Keratinocyte (primary cell): ENCODE data around the gene GMEB2.

Experiments used
- EZH2 ChIP-seq: IDR thresholded peaks from one replicate; pipeline ENCODE4 v1.6.1; 2012; ENCODE audit warnings: inconsistent platforms, mild to moderate bottlenecking, low read length, moderate library complexity
- TF ChIP-seq, protein P1 (sequence below), 3 experiments: IDR thresholded peaks in 1 of 3; conservative IDR thresholded peaks in 1 of 3; optimal IDR thresholded peaks in 1 of 3; 2 replicates in 2 of 3; 3 replicates in 1 of 3; pipeline versions ENCODE3 to v1.5.1; 2011; ENCODE audit warnings: low read length in 3 of 3, mild to moderate bottlenecking in 3 of 3, moderate library complexity in 2 of 3, control low read depth in 1 of 3, inconsistent platforms in 1 of 3; ENCODE audit not compliant: insufficient read depth in 2 of 3; ENCODE audit errors: extremely low read depth in 1 of 3

DNA sequence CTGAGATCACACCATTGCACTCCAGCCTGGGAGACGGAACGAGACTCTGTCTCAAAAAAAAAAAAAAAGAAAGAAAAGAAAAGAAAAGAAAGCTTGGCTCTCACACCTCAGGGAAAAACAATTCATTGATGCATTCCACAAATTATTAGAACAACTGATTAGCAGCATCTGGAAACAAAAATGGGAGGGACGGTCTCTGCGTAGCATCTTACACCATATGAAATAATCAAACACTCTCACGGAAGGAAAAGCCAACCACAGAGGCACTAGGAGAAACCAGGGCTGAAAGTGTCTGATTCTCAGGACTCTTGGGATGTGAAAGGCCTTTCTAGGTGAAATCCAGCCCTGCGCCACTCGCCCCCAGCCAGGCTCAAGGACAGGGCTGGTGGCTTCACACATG is 50.6 kb downstream of the GMEB2 start:
- TF ChIP-seq, protein P1, sequence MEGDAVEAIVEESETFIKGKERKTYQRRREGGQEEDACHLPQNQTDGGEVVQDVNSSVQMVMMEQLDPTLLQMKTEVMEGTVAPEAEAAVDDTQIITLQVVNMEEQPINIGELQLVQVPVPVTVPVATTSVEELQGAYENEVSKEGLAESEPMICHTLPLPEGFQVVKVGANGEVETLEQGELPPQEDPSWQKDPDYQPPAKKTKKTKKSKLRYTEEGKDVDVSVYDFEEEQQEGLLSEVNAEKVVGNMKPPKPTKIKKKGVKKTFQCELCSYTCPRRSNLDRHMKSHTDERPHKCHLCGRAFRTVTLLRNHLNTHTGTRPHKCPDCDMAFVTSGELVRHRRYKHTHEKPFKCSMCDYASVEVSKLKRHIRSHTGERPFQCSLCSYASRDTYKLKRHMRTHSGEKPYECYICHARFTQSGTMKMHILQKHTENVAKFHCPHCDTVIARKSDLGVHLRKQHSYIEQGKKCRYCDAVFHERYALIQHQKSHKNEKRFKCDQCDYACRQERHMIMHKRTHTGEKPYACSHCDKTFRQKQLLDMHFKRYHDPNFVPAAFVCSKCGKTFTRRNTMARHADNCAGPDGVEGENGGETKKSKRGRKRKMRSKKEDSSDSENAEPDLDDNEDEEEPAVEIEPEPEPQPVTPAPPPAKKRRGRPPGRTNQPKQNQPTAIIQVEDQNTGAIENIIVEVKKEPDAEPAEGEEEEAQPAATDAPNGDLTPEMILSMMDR (optimal IDR thresholded peaks at IDR 0.05 in 1 of 3, IDR thresholded peaks at IDR 0.05 in 1 of 3, conservative IDR thresholded peaks at IDR 0.05 in 1 of 3; ENCODE audit: extremely low read depth in 1 of 3, insufficient read depth in 2 of 3, low read length in 3 of 3): no peak
- TF ChIP-seq EZH2: no peak
